H9 (cell line): ENCODE data around the gene LXN. TPM values are rescaled to one million over a fixed set of nuclear protein-coding genes. Genes with fewer than 3 reads are reported as not detected.

Experiments
- DNase-seq: peaks from one replicate; pipeline ENCODE4 v3.0.0-alpha.2; 2017
- H2AFZ ChIP-seq: one replicate; pipeline ENCODE4 v1.6.1; 2013; ENCODE audit warnings: mild to moderate bottlenecking, low read length, control low read depth, moderate library complexity
- H2AK5ac ChIP-seq: 2 replicates; pipeline ENCODE4 v1.6.1; 2013; ENCODE audit warnings: low read length, control low read depth, mixed read lengths; ENCODE audit not compliant: insufficient read length
- H2BK120ac ChIP-seq: one replicate; pipeline ENCODE4 v1.6.1; 2013; ENCODE audit warnings: low read depth, mild to moderate bottlenecking, low read length, control low read depth, inconsistent platforms; ENCODE audit not compliant: poor library complexity, severe bottlenecking
- H2BK12ac ChIP-seq: 2 replicates; pipeline ENCODE4 v1.6.1; 2013; ENCODE audit warnings: low read length, control low read depth, mixed read lengths, low read depth; ENCODE audit not compliant: insufficient read length
- H2BK15ac ChIP-seq: 2 replicates; pipeline ENCODE4 v1.6.1; 2013; ENCODE audit warnings: low read depth, low read length, control low read depth
- H2BK20ac ChIP-seq: one replicate; pipeline ENCODE4 v1.6.1; 2013; ENCODE audit warnings: low read depth, mild to moderate bottlenecking, low read length, control low read depth, inconsistent platforms; ENCODE audit not compliant: poor library complexity, severe bottlenecking
- H2BK5ac ChIP-seq: 2 replicates; pipeline ENCODE4 v1.6.1; 2013; ENCODE audit warnings: low read length, control low read depth, mixed read lengths; ENCODE audit not compliant: insufficient read length
- H3K14ac ChIP-seq: 2 replicates; pipeline ENCODE4 v1.6.1; 2013; ENCODE audit warnings: low read length, control low read depth; ENCODE audit not compliant: insufficient read depth
- H3K18ac ChIP-seq: 2 replicates; pipeline ENCODE4 v1.6.1; 2013; ENCODE audit warnings: low read depth, mild to moderate bottlenecking, mixed read lengths, low read length, control low read depth; ENCODE audit not compliant: insufficient read length
- H3K23ac ChIP-seq: 2 replicates; pipeline ENCODE4 v1.6.1; 2013; ENCODE audit warnings: low read length, control low read depth, mixed read lengths, low read depth; ENCODE audit not compliant: insufficient read length
- H3K23me2 ChIP-seq: 2 replicates; pipeline ENCODE4 v1.6.1; 2013; ENCODE audit warnings: low read depth, mild to moderate bottlenecking, mixed read lengths, low read length, control low read depth; ENCODE audit not compliant: insufficient read length, poor library complexity, severe bottlenecking
- H3K27ac ChIP-seq: 2 replicates; pipeline ENCODE4 v1.5.1; 2013; ENCODE audit warnings: low read length, control low read depth, mixed read lengths, low read depth; ENCODE audit not compliant: insufficient read length
- H3K27me3 ChIP-seq: 2 replicates; pipeline ENCODE4 v1.6.1; 2013; ENCODE audit warnings: low read length, control low read depth, inconsistent platforms; ENCODE audit not compliant: insufficient read depth
- H3K4ac ChIP-seq: 2 replicates; pipeline ENCODE4 v1.6.1; 2013; ENCODE audit warnings: low read depth, mild to moderate bottlenecking, control low read depth, inconsistent platforms, low read length, moderate library complexity
- H3K4me1 ChIP-seq: 2 replicates; pipeline ENCODE4 v1.6.1; 2013; ENCODE audit warnings: low read length, control low read depth, inconsistent platforms; ENCODE audit not compliant: insufficient read depth
- H3K4me2 ChIP-seq: 2 replicates; pipeline ENCODE4 v1.6.1; 2013; ENCODE audit warnings: low read length, control low read depth, mixed read lengths; ENCODE audit not compliant: insufficient read length, insufficient read depth
- H3K56ac ChIP-seq: 2 replicates; pipeline ENCODE4 v1.6.1; 2013; ENCODE audit warnings: low read depth, mild to moderate bottlenecking, mixed read lengths, low read length, control low read depth; ENCODE audit not compliant: insufficient read length
- H3K79me1 ChIP-seq: 2 replicates; pipeline ENCODE4 v1.6.1; 2013; ENCODE audit warnings: low read depth, mild to moderate bottlenecking, moderate library complexity, low read length, control low read depth, inconsistent platforms; ENCODE audit not compliant: insufficient read depth, poor library complexity, severe bottlenecking
- H3K79me2 ChIP-seq: 2 replicates; pipeline ENCODE4 v1.6.1; 2013; ENCODE audit warnings: low read length, control low read depth, inconsistent platforms; ENCODE audit not compliant: insufficient read depth
- H3K9ac ChIP-seq: 2 replicates; pipeline ENCODE4 v1.6.1; 2013; ENCODE audit warnings: low read length, control low read depth, mixed read lengths; ENCODE audit not compliant: insufficient read length; ENCODE audit errors: extremely low read depth
- H3K9me3 ChIP-seq: one replicate; pipeline ENCODE4 v1.6.1; 2013; ENCODE audit warnings: low read depth, low read length, inconsistent platforms; ENCODE audit not compliant: control insufficient read depth
- H3T11ph ChIP-seq: one replicate; pipeline ENCODE4 v1.6.1; 2013; ENCODE audit warnings: mild to moderate bottlenecking, low read length, control low read depth, inconsistent platforms
- H4K20me1 ChIP-seq: one replicate; pipeline ENCODE4 v1.6.1; 2013; ENCODE audit not compliant: control insufficient read depth, insufficient read length, insufficient read depth
- H4K5ac ChIP-seq: 2 replicates; pipeline ENCODE4 v1.6.1; 2013; ENCODE audit warnings: low read depth, mild to moderate bottlenecking, mixed read lengths, low read length, control low read depth; ENCODE audit not compliant: insufficient read length
- H4K8ac ChIP-seq: replicated peaks from 2 replicates; pipeline ENCODE4 v1.6.1; 2013; ENCODE audit warnings: low read length, control low read depth, mixed read lengths, low read depth; ENCODE audit not compliant: insufficient read length
- H4K91ac ChIP-seq: 2 replicates; pipeline ENCODE4 v1.6.1; 2013; ENCODE audit warnings: low read depth, mild to moderate bottlenecking, moderate library complexity, mixed read lengths, low read length, control low read depth; ENCODE audit not compliant: insufficient read length
- H3K27ac Mint-ChIP-seq, 3 experiments: 2 replicates in 2 of 3; 3 replicates in 1 of 3; pipeline ENCODE4 v1.8.0; 2020 to 2021; ENCODE audit warnings: mixed read lengths in 3 of 3, mild to moderate bottlenecking in 1 of 3, moderate library complexity in 1 of 3
- H3K27me3 Mint-ChIP-seq: 2 replicates; pipeline ENCODE4 v1.8.0; 2021; ENCODE audit warnings: low read depth, mild to moderate bottlenecking, moderate library complexity, mixed read lengths
- H3K36me3 Mint-ChIP-seq, 3 experiments: 2 replicates in 2 of 3; 3 replicates in 1 of 3; pipeline ENCODE4 v1.8.0; 2020 to 2021; ENCODE audit warnings: low read depth in 3 of 3, mixed read lengths in 3 of 3; ENCODE audit not compliant: insufficient read depth in 1 of 3
- H3K4me1 Mint-ChIP-seq, 2 experiments: 2 replicates each; pipeline ENCODE4 v1.8.0; 2020; ENCODE audit warnings: mixed read lengths in 2 of 2
- H3K4me3 Mint-ChIP-seq, 2 experiments: 2 replicates in 1 of 2; 3 replicates in 1 of 2; pipeline ENCODE4 v1.8.0; 2020 to 2021; ENCODE audit warnings: mild to moderate bottlenecking in 2 of 2, mixed read lengths in 2 of 2, moderate library complexity in 1 of 2
- H3K9me3 Mint-ChIP-seq, 2 experiments: 2 replicates in 1 of 2; 3 replicates in 1 of 2; pipeline ENCODE4 v1.8.0; 2020; ENCODE audit warnings: mild to moderate bottlenecking in 2 of 2, mixed read lengths in 2 of 2, moderate library complexity in 1 of 2
- CTCF ChIP-seq: fragments of 200-600 bp; sonication (generic); conservative IDR thresholded peaks from 3 replicates; pipeline ENCODE4 v1.8.0; 2021; ENCODE audit warnings: antibody characterized with exemption, mild to moderate bottlenecking
- total RNA-seq: library from RNA; stranded (reverse); gene quantifications from 2 replicates; pipeline ENCODE4 v1.2.1, GENCODE V29; 2021

Gene LXN
- total RNA-seq, 1 experiment from 2014 or later: 6.7 TPM

GRCh38 chr3:158631981-158632380 lies 40.5 kb downstream of the LXN start:
- H3K27me3 ChIP-seq: no peaks in the 10 kb centered on the region
- Mint-ChIP-seq H3K4me1 (peaks cover 14 to 21% of the 10 kb centered on the region in 2 experiments), H3K4me3 (no peak overlapping the region), H3K36me3 (peaks cover 10 to 22% (median 15%) of the 10 kb centered on the region in 3 experiments), H3K9me3 (peaks cover 17% of the 10 kb centered on the region in 2 experiments), H3K27me3 (0 out of 2 replicates have a peak, but pooled peaks cover 1% of the 10 kb centered on the region), H3K27ac (no peak overlapping the region)
- no peaks in the 10 kb centered on the region for H3K79me1 ChIP-seq
- H4K5ac ChIP-seq: no peak overlapping the region
- H3K23me2 ChIP-seq: no peaks in the 10 kb centered on the region
- no peak overlapping the region for H3T11ph ChIP-seq
- no peaks in the 10 kb centered on the region for H3K9me3 ChIP-seq
- H3K9ac ChIP-seq: no peak overlapping the region
- H3K4me1 ChIP-seq: no peaks in the 10 kb centered on the region; the same call in 1 of the 2 replicates
- H3K23ac ChIP-seq: no peak overlapping the region
- no peak overlapping the region for H3K27ac ChIP-seq
- H3K14ac ChIP-seq: no peak overlapping the region
- H3K56ac ChIP-seq: no peak overlapping the region
- no peak overlapping the region for H3K4ac ChIP-seq
- no peaks in the 10 kb centered on the region for H4K20me1 ChIP-seq
- H3K79me2 ChIP-seq: no peaks in the 10 kb centered on the region
- H3K4me2 ChIP-seq: no peak overlapping the region
- H2BK120ac ChIP-seq: no peak overlapping the region
- no peak for DNase-seq
- no peak overlapping the region for H2AFZ ChIP-seq
- no peak overlapping the region for H2BK5ac ChIP-seq
- H2BK20ac ChIP-seq: no peak overlapping the region
- H3K18ac ChIP-seq: no peak overlapping the region
- no peak overlapping the region for H2BK12ac ChIP-seq
- no peak overlapping the region for H4K8ac ChIP-seq
- TF ChIP-seq CTCF: no peak
- H2AK5ac ChIP-seq: no peak overlapping the region
- H2BK15ac ChIP-seq: no peak overlapping the region
- H4K91ac ChIP-seq: no peak overlapping the region
